A673 (cell line): ENCODE data around the gene REP15.

ENCODE experiments used
- EZH2 ChIP-seq: fragments of 200-600 bp; sonication (generic); IDR thresholded peaks from 2 replicates; pipeline ENCODE4 v1.6.1; 2017; ENCODE audit warnings: borderline replicate concordance, low read depth, mild to moderate bottlenecking, mixed read lengths, antibody characterized with exemption, low read length; ENCODE audit not compliant: poor library complexity, severe bottlenecking
- TF ChIP-seq, protein P1 (sequence below): fragments of 300-800, 200-600 bp; sonication (generic); conservative IDR thresholded peaks from 2 replicates; pipeline ENCODE4 v1.5.1; 2017; ENCODE audit warnings: low read depth, mild to moderate bottlenecking, antibody characterized with exemption, low read length, moderate library complexity, mixed read lengths

DNA sequence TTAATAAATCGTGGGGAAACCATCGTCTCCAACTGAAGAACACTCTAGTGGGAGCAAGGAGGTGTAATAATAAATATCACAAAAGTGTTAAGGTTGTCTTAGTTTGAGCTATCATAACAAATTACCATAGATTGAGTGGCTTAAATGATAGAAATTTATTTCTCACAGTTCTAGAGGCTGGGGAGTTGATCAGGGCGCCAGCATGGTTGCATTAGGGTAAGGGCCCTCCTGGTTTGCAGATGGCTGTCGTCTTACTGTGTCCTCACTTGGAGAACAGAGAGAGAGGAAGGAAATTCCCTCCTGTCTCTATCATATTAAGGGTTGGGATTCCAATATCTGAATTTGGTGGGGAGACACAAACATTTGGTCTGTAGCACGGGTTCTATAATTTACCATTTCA lies 47.4 kb downstream of the REP15 start:
- TF ChIP-seq EZH2: no peak
- TF ChIP-seq, protein P1, sequence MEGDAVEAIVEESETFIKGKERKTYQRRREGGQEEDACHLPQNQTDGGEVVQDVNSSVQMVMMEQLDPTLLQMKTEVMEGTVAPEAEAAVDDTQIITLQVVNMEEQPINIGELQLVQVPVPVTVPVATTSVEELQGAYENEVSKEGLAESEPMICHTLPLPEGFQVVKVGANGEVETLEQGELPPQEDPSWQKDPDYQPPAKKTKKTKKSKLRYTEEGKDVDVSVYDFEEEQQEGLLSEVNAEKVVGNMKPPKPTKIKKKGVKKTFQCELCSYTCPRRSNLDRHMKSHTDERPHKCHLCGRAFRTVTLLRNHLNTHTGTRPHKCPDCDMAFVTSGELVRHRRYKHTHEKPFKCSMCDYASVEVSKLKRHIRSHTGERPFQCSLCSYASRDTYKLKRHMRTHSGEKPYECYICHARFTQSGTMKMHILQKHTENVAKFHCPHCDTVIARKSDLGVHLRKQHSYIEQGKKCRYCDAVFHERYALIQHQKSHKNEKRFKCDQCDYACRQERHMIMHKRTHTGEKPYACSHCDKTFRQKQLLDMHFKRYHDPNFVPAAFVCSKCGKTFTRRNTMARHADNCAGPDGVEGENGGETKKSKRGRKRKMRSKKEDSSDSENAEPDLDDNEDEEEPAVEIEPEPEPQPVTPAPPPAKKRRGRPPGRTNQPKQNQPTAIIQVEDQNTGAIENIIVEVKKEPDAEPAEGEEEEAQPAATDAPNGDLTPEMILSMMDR: no peak
